Raji (cell line): ENCODE measurements around the gene SLC47A2.

ENCODE experiments used
- POLR2A ChIP-seq: IDR thresholded peaks from 2 replicates; pipeline ENCODE4 v1.6.1; 2011; ENCODE audit warnings: low read depth, low read length, control low read depth; ENCODE audit not compliant: insufficient read depth

SLC47A2 gene

GRCh38 chr17:19752216-19753050 is 36.0 kb upstream of the SLC47A2 start:
- no peak for TF ChIP-seq POLR2A

- no peak for TF ChIP-seq POLR2A
These were observed 34.5 kb upstream of the SLC47A2 start for GRCh38 chr17:19750835-19751234.

- TF ChIP-seq POLR2A: no peak
These were observed 33.7 kb upstream of the SLC47A2 start for GRCh38 chr17:19750020-19750572.

- TF ChIP-seq POLR2A: no peak
These were observed 32.4 kb upstream of the SLC47A2 start for GRCh38 chr17:19748807-19749193.

- no peak for TF ChIP-seq POLR2A
These were observed 31.7 kb upstream of the SLC47A2 start, which contains the start of gene ALDH3A1 for GRCh38 chr17:19747829-19748806. Gene ALDH3A1 (minus strand): TSS chr17:19748298. CDS start chr17:19745129, 3,169 bp downstream.

GRCh38 chr17:19747159-19747719 is 30.9 kb upstream of the SLC47A2 start:
- no peak for TF ChIP-seq POLR2A

GRCh38 chr17:19746517-19746916 is 30.1 kb upstream of the SLC47A2 start:
- TF ChIP-seq POLR2A: no peak

- TF ChIP-seq POLR2A: no peak
These were observed 28.8 kb upstream of the SLC47A2 start for GRCh38 chr17:19744922-19745757.

GRCh38 chr17:19744492-19744891 is 28.1 kb upstream of the SLC47A2 start:
- TF ChIP-seq POLR2A: no peak

GRCh38 chr17:19743101-19744100 is 27.0 kb upstream of the SLC47A2 start:
- TF ChIP-seq POLR2A: no peak

GRCh38 chr17:19742495-19742894 is 26.1 kb upstream of the SLC47A2 start:
- TF ChIP-seq POLR2A: no peak

- no peak for TF ChIP-seq POLR2A
These were observed 25.6 kb upstream of the SLC47A2 start for GRCh38 chr17:19741832-19742457.

GRCh38 chr17:19740933-19741332 is 24.5 kb upstream of the SLC47A2 start:
- no peak for TF ChIP-seq POLR2A
